NOMO-1 treated with dmso at 0.1 percent for 144 hours (cell line): ENCODE data around the gene PPP2R5B.

Experiments
- DNase-seq: peaks from one replicate; lab custom pipeline; 2025; ENCODE audit not compliant: unreplicated experiment; lab: John Stamatoyannopoulos, UW

Gene PPP2R5B

DNA sequence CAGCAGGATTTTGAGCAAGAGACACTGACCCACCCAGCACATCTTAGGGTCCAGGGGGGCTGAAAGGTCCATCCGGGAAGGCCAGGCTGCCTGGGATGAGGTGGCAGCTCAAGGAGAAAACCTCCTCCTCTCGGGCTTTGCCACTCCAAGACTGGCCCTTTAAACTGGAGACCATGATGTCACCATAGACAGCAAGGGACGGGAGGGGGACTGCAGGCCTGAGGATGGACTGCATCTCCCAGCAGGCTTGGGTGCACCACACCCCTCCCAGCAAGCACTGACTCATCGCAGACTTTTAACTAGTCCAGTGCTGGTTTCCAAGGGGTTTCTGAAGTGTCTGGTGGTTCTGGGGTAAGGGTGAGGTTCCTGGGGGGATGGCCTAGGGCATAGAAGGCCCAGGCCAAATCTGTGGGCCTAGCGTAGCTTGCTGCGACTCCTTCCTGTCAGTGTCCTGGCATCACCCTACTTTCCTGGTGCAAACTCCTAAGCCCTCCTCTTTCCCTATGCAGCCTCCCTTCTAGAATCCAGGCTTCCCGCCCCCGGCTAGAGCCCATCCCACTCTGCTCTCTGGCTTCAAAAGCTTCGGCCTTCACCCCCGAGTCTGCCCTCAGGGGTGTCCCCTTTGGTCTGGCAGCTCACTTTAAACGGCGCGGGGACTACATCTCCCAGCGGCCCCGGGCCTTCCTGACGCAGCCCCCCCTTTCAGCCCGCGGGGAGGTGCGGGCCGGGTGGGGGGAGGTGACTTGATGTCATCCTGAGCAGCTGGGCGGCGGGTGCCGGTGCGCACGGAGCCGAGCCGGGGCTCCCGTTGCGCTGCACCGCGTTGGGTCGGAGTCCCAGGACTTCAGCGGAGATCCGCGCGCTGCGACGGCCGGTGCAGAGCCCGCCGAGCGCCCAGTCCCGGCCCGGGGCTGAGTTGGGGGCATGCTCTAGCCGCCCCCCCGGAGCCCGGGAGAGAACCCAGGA, at the start of gene PPP2R5B:
TSS of gene PPP2R5B (plus strand) at position 746 of the 966 bp plus-strand sequence. CDS start 1,046 bp downstream, outside the sequence.
- peak; percentile 92 for DNase-seq

DNA sequence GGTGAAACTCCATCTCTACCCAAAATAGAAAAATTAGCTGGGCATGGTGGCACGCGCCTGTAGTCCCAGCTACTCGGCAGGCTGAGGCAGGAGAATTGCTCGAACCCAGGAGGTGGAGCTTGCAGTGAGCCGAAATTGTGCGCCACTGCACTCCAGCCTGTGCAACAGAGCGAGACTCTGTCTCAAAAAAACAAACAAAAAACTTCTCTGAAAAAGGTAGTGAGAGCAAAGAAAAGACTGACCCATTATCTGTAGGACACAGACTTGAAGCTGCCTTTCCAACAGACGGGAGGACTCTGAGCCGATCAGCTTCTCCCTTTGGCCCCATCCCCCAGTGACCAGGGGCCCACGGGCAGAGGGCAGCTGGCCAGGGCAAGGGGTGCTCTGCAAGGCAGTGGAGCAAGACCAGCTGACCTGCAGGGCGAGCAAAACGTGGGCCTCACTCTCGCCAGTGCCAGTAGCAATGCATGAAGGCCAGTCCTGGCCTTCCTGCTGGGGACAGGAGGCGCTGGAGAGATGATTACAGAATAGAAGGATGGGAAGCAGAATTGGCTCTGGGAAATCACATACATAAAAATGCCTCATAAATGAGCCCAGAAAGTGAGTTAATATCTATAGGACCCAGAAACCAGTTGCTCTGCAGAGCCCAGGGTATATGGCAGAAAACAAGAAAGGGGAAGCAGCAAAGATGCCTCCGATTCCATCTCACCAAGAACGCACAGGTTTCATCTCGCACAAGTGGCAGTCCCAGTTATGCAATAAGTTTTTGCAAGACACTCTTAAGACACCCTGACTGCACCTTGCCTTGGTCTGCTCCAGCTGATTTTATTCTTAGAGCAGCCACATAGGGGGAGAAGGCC, 48.9 kb upstream of the PPP2R5B start:
- peak; percentile 86 for DNase-seq

DNA sequence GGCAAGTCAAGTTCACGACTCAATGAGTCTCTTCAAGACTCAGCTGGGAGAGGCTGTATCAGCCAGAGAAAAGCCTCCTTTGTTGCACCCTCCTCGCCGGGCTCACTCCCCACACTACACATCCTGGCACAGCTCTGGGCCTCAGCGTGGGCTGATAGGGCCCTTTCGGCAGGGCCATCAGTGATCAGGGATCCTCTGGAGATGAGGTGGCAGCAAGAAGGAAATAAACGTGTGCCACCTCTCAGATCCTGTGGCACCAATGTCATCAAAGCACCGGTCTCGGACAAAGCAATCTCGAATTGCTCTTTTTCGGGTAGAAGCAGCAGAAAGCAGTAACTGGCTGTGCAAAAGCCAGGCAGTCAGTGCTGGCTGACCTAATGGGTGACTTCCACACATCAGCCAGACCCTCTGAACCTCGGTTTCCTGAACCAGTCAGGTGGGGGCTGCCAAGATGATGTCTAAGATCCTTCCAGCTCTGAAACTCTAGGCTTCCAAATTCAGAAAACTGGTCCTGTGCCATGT, 48.2 kb upstream of the PPP2R5B start:
- no peak for DNase-seq

- DNase-seq, result no peak
Measured at GRCh38 chr11:64876835-64877341, 47.6 kb upstream of the PPP2R5B start.

DNA sequence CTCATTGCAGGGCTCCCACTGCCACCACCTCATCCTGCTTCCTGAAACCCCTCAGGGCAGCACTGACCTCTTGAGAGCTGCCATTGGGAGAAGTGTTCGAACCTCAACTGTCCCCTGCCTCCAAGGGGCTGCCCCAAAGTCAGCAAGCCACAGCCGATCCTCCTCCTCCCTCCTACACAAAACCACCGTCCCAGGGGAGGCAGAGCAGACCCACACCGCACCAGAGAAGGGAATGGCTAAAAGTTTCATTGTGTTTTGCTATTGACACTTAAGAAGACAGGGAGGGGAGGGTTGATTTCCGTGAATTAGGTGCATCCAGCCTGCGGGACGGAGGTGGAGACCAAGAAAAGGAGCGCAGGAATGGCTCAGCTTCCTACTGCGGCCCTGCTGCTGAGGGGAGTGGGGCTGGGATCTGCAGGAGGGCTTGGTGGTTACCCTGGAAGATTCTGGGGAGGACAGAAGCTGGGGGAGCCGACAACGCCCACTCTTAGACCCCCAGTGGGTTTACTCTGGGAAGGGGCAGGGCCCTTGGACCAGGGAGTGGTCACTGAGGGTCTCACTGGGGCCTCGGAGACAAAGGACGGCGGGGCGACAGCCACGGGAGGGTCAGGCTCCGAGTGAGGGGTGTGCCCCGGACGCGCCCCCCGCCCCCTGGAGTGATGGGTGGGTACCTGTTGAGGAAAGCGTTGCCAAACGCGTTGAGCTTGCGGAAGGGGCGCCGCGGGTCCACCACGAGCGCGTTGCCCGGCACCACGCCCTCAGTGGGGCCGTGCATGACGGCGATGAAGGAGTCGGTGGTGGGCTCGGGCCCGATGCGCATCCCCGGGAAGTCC, 46.9 kb upstream of the PPP2R5B start:
- no peak for DNase-seq

DNA sequence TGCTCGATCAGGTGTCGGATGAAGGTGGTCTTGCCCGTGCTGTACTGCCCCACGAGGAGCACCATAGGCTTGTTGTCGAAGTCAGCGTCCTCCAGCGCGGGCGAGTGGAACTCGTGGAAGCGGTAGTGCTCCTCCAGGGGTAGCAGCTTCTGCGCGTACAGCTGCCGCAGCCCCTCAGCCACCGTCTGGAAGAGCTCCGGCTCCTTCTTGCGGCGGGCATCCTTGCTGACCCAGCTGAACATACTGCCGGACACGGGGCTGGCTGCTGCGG, 46.3 kb upstream of the PPP2R5B start:
- peak; percentile 63 for DNase-seq

- DNase-seq, result peak; percentile 97
Measured at GRCh38 chr11:64878494-64879243, 45.8 kb upstream of the PPP2R5B start, which contains the start of gene EHD1. Gene EHD1 (minus strand): TSS chr11:64878621. CDS start chr11:64878464, 157 bp downstream.

DNA sequence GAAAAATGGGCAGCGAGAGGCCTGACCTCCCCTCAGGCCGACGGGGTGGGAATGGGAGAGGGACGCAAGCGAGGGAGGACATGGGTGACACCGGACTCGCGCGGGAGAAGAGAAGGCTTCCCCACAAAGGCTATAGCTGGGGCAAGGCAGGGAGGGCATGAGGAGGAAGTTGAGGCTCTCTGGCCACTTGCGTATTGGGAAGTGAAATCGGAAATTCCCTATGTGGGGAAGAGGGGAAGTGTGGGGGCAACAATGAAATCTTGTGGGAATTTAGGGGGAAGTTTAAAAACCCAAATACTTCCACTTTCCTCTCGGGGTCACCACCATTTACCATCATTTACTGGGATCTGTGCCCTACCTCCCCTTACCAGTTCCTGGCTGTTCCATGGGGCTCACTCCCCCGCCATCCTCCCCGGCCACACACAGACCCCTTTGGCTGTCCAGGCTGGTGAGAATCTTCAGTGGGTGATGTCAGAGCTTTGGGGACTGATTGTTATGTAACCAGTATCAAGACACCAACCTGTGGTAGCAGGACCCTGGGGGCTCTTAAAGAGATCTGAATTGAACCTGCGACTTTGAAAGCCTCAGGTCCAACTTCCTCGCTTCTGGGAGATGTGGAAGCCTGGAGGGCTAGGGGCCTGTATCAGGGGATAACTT, 45.1 kb upstream of the PPP2R5B start:
- peak; percentile 22 for DNase-seq

DNA sequence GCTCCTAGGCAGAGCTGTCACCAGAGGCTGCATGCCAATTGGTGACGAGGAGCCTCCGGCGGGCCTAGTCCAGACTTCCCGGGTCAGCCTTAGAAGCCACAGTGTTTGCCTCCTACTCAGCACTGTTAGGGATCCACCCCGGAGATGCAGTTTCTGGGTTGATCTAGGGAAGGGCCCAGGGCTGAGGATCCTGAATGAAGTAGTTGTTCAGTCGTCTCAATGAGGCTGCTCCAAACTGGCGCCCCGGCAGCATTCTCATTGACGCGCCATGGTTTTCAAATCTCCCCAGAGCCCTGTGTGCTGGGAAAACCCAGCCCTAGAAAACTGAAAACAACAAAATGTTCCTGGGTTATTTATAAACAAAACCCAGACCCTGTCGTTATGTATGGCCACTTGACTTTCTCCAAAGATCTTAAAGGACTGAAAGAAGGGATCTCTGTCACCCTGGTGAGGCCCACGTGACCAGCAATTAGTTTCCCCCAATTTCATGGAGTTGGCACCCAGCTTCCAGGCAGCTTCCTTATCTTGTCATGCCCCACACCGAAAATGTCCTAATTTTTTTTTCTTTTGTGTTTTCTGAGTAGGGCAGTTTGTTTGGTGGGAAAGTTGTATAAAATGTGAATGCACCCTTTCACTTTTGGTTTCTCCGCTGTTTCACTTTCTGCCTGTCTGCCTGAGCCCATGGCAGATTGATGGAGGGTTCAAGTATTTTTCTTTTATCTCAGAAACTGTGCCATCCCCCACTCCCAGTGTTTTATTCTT, 44.1 kb upstream of the PPP2R5B start:
- DNase-seq, result no peak

GRCh38 chr11:64881476-64881875, 43.0 kb upstream of the PPP2R5B start:
- DNase-seq, result no peak

DNA sequence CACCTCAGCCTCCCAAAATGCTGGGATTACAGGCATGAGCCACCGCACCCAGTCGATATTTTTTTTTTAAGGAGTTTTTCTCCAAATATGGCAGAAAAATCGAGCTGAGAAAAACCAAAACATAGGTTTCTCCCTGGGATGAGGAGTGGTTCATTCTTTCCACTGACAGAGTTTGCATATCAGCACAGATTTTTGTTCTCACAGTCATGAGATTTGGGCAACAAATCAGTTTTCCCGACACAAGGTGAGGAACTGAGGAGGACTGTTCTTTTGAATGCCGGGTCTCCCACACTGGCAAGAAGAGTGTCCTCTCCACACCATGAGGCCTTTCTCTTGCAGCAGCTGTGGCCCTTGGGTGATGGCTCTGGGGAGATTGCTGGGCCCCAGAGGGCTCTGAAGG, 42.2 kb upstream of the PPP2R5B start:
- DNase-seq, result no peak

GRCh38 chr11:64883575-64883974, 40.9 kb upstream of the PPP2R5B start:
- no peak for DNase-seq

- no peak for DNase-seq
Measured at GRCh38 chr11:64884019-64884418, 40.5 kb upstream of the PPP2R5B start.

DNA sequence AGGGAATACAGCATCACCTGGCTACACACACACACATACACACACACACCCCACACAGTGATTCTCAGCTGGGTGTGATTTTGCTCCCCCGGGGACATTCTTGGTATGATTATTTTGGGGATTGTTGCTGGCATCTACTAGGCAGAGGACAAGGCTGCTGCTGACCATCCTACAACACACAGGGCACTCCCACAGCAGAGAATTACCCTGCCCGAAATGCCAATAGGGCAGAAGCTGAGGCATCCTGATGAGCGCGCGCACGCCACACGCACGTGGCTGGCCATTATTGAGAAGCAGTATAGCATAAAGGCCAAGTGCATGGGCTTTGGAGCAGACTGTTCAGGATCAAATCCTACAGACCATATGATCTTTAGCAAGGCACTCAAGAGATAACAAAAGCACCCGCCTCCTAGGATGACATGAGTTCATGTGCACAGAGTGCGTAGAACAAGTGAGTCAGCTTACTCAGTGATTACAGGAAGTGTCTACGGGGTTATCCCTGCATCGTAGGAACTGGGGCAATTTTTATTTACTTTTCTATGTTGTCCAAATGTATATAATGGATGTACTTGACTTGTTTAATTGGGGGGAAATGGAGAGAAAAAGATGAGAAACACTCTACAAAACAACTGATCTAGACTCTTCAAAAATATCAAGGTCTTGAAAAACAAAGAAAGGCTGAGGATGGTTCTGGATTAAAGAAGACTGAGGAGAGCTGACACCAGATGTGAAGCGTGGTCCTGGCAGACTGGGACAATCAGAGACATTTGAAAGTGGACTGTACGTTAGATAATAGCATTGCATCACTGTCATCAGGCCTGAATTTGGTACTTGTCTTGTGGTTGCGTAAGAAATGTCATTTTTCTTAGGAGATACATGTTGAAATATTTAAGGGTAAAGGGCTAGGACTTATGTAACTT, 38.9 kb upstream of the PPP2R5B start:
- peak; percentile 83 for DNase-seq

- no peak for DNase-seq
Measured at GRCh38 chr11:64887234-64887756, 37.2 kb upstream of the PPP2R5B start.

- peak; percentile 63 for DNase-seq
Measured at GRCh38 chr11:64887757-64888405, 36.6 kb upstream of the PPP2R5B start.

DNA sequence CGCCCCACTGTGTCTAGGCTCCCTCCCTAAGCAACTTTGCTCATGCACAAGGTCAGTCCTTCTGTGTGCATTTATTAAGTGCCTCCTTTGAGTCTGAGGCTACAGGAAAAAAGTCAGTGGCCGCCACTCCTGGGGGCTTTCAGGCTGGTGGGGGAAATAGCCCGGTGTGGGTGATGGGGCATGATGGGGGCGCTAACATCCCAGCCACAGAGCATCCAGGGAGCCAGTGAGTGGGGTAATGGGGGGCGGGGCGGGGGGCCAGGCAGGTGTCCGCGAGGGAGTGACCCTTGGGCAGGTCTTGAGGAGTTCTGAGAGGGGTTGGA, 36.1 kb upstream of the PPP2R5B start:
- DNase-seq, result no peak
